Calu3 (cell line): ENCODE data around the gene ZNF785. TPM values are rescaled to one million over a fixed set of nuclear protein-coding genes. Genes with fewer than 3 reads are reported as not detected.

Experiments used
- BruUV-seq: library from RNA; stranded (reverse); fragments of 400-500 nt; replicated peaks from 2 replicates; lab custom pipeline; 2021; lab: Mats Ljungman, UMichigan
- CTCF ChIA-PET: fragments of 300-600 bp; sonication (Branson Sonifier 250); formaldehyde crosslinking; loops from one replicate; lab custom pipeline; 2022; ENCODE audit warnings: antibody characterized with exemption; lab: Charles Lee
- DNase-seq: peaks from one replicate; pipeline ENCODE4 v3.0.0; 2022
- H3K27ac Mint-ChIP-seq: one replicate; pipeline ENCODE4 v1.8.0; 2022; ENCODE audit warnings: mixed read lengths; ENCODE audit not compliant: unreplicated experiment
- H3K27me3 Mint-ChIP-seq: one replicate; pipeline ENCODE4 v1.8.0; 2022; ENCODE audit warnings: mixed read lengths; ENCODE audit not compliant: unreplicated experiment
- H3K36me3 Mint-ChIP-seq: one replicate; pipeline ENCODE4 v1.8.0; 2022; ENCODE audit warnings: mild to moderate bottlenecking, moderate library complexity, mixed read lengths; ENCODE audit not compliant: insufficient read depth, unreplicated experiment
- H3K4me1 Mint-ChIP-seq: one replicate; pipeline ENCODE4 v1.8.0; 2022; ENCODE audit warnings: mild to moderate bottlenecking, low read depth, mixed read lengths; ENCODE audit not compliant: unreplicated experiment
- H3K4me3 Mint-ChIP-seq: one replicate; pipeline ENCODE4 v1.8.0; 2022; ENCODE audit warnings: mild to moderate bottlenecking, low read depth, moderate library complexity, mixed read lengths; ENCODE audit not compliant: unreplicated experiment
- H3K9me3 Mint-ChIP-seq: one replicate; pipeline ENCODE4 v1.8.0; 2022; ENCODE audit warnings: low read depth, mixed read lengths; ENCODE audit not compliant: unreplicated experiment
- intact Hi-C: fragments of 100-400 bp; cut with micrococcal nuclease; formaldehyde crosslinking; loops from one replicate; pipeline ENCODE4 v1.10.0; 2022; ENCODE audit not compliant: unreplicated experiment
- total RNA-seq: library from RNA; stranded (reverse); gene quantifications from 2 replicates; pipeline ENCODE4 v1.2.3, GENCODE V29; 2022
- TF ChIP-seq, protein P1 (sequence below): fragments of 200-600 bp; IDR thresholded peaks from one replicate; pipeline ENCODE4 v1.8.0; 2022; ENCODE audit warnings: antibody characterized with exemption; ENCODE audit not compliant: unreplicated experiment

Gene ZNF785
- total RNA-seq, 1 experiment from 2014 or later, result 22.2 TPM

DNA sequence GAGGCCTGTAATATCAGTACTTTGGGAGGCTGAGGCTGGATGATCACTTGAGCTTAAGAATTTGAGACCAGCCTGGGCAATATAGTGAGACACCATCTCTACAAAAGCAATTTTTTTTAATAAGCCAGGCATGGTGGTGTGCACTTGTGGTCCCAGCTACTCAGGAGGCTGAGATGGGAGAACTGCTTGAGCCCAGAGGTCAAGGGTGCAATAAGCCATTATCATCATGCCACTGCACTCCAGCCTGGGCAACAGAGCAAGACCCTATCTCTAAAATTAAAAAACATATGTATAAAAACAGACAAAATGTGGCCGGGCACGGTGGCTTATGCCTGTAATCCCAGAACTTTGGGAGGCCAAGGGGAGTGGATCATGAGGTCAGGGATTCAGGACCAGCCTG lies 3.2 kb upstream of the ZNF785 start:
- Mint-ChIP-seq H3K27me3 (no peaks in the 10 kb centered on the region), H3K9me3 (no peaks in the 10 kb centered on the region), H3K4me1 (no peaks in the 10 kb centered on the region), H3K4me3 (no peak overlapping the region), H3K27ac (no peak overlapping the region), H3K36me3 (peaks cover 43% of the 10 kb centered on the region)
- TF ChIP-seq, protein P1, sequence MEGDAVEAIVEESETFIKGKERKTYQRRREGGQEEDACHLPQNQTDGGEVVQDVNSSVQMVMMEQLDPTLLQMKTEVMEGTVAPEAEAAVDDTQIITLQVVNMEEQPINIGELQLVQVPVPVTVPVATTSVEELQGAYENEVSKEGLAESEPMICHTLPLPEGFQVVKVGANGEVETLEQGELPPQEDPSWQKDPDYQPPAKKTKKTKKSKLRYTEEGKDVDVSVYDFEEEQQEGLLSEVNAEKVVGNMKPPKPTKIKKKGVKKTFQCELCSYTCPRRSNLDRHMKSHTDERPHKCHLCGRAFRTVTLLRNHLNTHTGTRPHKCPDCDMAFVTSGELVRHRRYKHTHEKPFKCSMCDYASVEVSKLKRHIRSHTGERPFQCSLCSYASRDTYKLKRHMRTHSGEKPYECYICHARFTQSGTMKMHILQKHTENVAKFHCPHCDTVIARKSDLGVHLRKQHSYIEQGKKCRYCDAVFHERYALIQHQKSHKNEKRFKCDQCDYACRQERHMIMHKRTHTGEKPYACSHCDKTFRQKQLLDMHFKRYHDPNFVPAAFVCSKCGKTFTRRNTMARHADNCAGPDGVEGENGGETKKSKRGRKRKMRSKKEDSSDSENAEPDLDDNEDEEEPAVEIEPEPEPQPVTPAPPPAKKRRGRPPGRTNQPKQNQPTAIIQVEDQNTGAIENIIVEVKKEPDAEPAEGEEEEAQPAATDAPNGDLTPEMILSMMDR, result no peak
- BruUV-seq, result no TSS peak
- no peak for DNase-seq
- CTCF ChIA-PET, result interaction anchor here (0.6 to 0.7 kb wide), 2 partner anchors 62 to 217 kb away, joined by 3 read pairs; no protein-coding TSS in a partner anchor
- intact Hi-C loops, result loop anchor here (10.0 kb wide), 1 partner anchor 154 kb away; the partner anchor contains the start of gene DCTPP1

DNA sequence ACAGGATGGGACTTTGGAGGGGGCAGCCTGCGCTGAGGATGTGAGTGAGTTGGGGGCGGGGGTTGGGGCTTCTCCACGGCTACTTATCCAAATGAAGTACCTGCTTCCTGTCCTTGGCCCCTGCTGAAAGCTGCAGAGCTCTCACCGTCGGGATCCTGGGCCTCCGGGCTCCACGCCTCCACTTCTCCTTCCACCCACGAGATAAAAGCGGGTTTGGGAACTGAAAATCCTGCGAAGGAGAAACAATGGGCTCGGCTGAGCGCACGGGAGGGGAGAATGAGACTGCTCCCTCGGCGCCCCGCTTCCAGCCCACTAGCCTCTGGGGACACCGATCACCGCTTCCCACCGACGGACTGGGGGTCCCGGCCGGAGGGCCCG lies 486 bp downstream of the ZNF785 start:
- Mint-ChIP-seq H3K4me1 (no peaks in the 10 kb centered on the region), H3K9me3 (no peaks in the 10 kb centered on the region), H3K36me3 (peaks cover 73% of the 10 kb centered on the region), H3K27ac (peak overlapping the region; percentile 91), H3K4me3 (peak overlapping the region; percentile 86), H3K27me3 (no peaks in the 10 kb centered on the region)
- no peak for DNase-seq
- intact Hi-C loops, result loop anchor here (1.0 to 10.0 kb wide), 2 partner anchors 13 to 150 kb away; partner anchors contain the start of gene DCTPP1
- BruUV-seq, result TSS peak; percentile 37
- TF ChIP-seq, protein P1, result no peak
- CTCF ChIA-PET, result interaction anchor here (0.7 to 2.2 kb wide), 4 partner anchors 13 to 155 kb away, joined by 3 to 7 read pairs (median 4); partner anchors contain the start of genes DCTPP1 and ZNF688

DNA sequence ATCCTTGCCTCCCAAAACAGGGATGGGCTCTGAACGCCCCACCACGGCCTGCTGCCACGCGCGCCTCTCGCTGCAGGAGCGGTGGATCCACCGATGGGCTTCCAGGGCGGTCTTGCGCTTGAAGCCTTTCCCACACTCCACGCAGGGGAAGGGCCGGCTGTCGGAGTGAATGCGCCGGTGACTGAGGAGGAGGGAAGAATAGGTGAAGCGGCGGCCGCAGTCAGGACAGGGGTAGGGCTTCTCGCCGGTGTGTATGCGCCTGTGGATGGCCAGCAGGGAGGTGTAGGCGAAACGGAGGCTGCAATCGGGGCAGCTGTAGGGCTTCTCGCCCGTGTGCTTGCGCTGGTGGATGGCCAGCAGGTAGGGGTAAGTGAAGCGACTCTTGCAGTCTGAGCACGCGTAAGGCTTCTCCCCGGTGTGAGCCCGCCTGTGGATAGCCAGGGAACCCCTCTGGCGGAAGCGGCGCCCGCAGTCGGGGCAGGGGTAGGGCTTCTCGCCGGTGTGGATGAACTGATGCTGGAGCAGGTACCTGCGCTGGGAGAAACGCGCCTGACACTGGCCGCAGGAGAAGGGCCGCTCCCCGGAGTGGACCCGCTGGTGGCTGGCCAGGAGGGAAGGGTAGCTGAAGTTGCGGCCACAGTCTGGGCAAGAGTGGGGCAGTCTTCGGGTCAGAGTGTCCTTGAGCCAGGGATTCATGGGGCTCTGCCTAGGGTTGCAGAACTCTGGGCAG lies 2.7 kb downstream of the ZNF785 start:
- BruUV-seq, result no TSS peak
- Mint-ChIP-seq H3K36me3 (peaks cover 73% of the 10 kb centered on the region), H3K27me3 (no peaks in the 10 kb centered on the region), H3K4me1 (no peaks in the 10 kb centered on the region), H3K9me3 (no peaks in the 10 kb centered on the region), H3K27ac (no peak overlapping the region), H3K4me3 (no peak overlapping the region)
- DNase-seq, result no peak
- TF ChIP-seq, protein P1, result no peak
- intact Hi-C loops, result loop anchor here (10.0 kb wide), 1 partner anchor 148 kb away; the partner anchor contains the start of gene DCTPP1
- CTCF ChIA-PET, result no interaction called here

DNA sequence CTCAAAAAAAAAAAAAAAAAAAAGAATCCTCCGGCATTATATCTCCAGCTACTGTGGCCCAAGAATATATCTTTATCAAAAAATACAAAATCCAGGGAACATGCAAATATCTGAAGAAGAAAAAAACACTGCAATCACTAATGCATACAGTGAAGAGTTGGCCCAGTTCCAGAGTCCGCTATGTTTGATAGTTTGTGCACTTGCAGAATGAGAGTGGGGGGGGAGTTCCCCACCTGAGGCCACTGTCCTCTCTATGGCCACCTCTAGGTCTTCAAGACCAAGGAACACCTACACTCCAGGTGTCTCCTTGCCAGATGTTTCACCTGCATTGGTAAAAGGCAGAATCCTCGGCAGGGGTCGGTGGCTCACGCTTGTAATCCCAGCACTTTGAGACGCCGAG lies 4.0 kb downstream of the ZNF785 start:
- no peaks in the 10 kb centered on the region for H3K9me3 Mint-ChIP-seq
- BruUV-seq, result no TSS peak
- DNase-seq, result no peak
- TF ChIP-seq, protein P1, result no peak
- no peak overlapping the region for H3K4me3 Mint-ChIP-seq
- no peaks in the 10 kb centered on the region for H3K4me1 Mint-ChIP-seq
- H3K27ac Mint-ChIP-seq, result no peak overlapping the region
- peaks cover 63% of the 10 kb centered on the region for H3K36me3 Mint-ChIP-seq
- H3K27me3 Mint-ChIP-seq, result no peaks in the 10 kb centered on the region
- intact Hi-C loops, result loop anchor here (10.0 kb wide), 1 partner anchor 147 kb away; the partner anchor contains the start of gene DCTPP1
- CTCF ChIA-PET, result interaction anchor here (0.6 kb wide), 1 partner anchor 159 kb away, joined by 5 read pairs; a partner anchor contains a TSS
